ENCODE data around the gene VAPB. TPM values are rescaled to one million over a fixed set of nuclear protein-coding genes. Genes with fewer than 3 reads are reported as not detected.

The VAPB gene
- total and polyA plus RNA-seq, 2 of the 4 experiments (the other 2 are of a cell fraction), result 9.1 to 26.0 TPM

GRCh38 chr20:58464838-58465237, 75.8 kb downstream of the VAPB start:
- 0 out of 4 replicates have a peak, but pooled peaks cover 0 to 3% of the 10 kb centered on the region in 2 experiments for H3K79me1 ChIP-seq (ENCODE audit: low read depth in 1 of 2, low read length in 2 of 2)
- no peak overlapping the region for H2BK5ac ChIP-seq (ENCODE audit: low read depth, low read length, poor library complexity, severe bottlenecking)
- no peak overlapping the region for H3K23ac ChIP-seq (ENCODE audit: low read depth, low read length)
- ATAC-seq (ENCODE audit: low read depth), result no peak
- H3K56ac ChIP-seq (ENCODE audit: extremely low read depth, insufficient read depth, low read length), result no peak overlapping the region
- H2BK15ac ChIP-seq (ENCODE audit: low read depth, low read length), result no peak overlapping the region
- no peaks in the 10 kb centered on the region; the same call in 1 of the 2 replicates for H3K36me3 ChIP-seq (ENCODE audit: control insufficient read depth, insufficient read depth, low read length)
- H3K18ac ChIP-seq (ENCODE audit: low read depth, low read length), result no peak overlapping the region
- 60% methylated on average over 1 of the region's 8 CpGs; no CpG with 5 or more reads in 1 of the 2 experiments for WGBS, 2 experiments (ENCODE audit: extremely low coverage in 2 of 2, insufficient read length in 1 of 2)
- H3K4me2 ChIP-seq (ENCODE audit: low read depth, low read length), result no peak overlapping the region
- no peak overlapping the region for H3K27ac ChIP-seq (ENCODE audit: insufficient read depth, low read length)
- H4K5ac ChIP-seq (ENCODE audit: low read depth, low read length), result no peak overlapping the region
- H3K9me1 ChIP-seq (ENCODE audit: insufficient read depth, low read length), result no peaks in the 10 kb centered on the region
- H3K9me3 ChIP-seq (ENCODE audit: control insufficient read depth, insufficient read depth, low read length), result no peaks in the 10 kb centered on the region
- H4K91ac ChIP-seq (ENCODE audit: insufficient read depth, low read depth, low read length), result no peak overlapping the region
- intact Hi-C loops (cut with micrococcal nuclease) (no loop called here), in situ Hi-C loops (cut with MboI; ENCODE audit: low sequenced_read_pairs) (no loop called here), dilution Hi-C loops (cut with HindIII; ENCODE audit: low sequenced_read_pairs, unreplicated experiment) (no loop called here)
- H4K8ac ChIP-seq (ENCODE audit: low read depth in 2 of 2, low read length in 2 of 2), result no peak overlapping the region
- no peak for TF ChIP-seq CHD1 (IDR thresholded peaks at IDR 0.05; ENCODE audit: low read depth, low read length)
- TF ChIP-seq RFX5 (IDR thresholded peaks at IDR 0.05; ENCODE audit: low read depth, low read length), result no peak
- TF ChIP-seq RAD21 (IDR thresholded peaks at IDR 0.05; ENCODE audit: low read length), result no peak
- no peak for TF ChIP-seq MXI1 (IDR thresholded peaks at IDR 0.05; ENCODE audit: borderline replicate concordance, low read depth, low read length)
- no peak for TF ChIP-seq ELK1 (IDR thresholded peaks at IDR 0.05; ENCODE audit: borderline replicate concordance, low read depth, low read length)
- no peak for TF ChIP-seq USF2 (IDR thresholded peaks at IDR 0.05; ENCODE audit: low read depth, low read length)
- TF ChIP-seq MAFK (IDR thresholded peaks at IDR 0.05; ENCODE audit: low read depth, low read length), result no peak
- TF ChIP-seq CEBPB (IDR thresholded peaks at IDR 0.05; ENCODE audit: low read depth, low read length), result no peak
- no peak for TF ChIP-seq BHLHE40 (IDR thresholded peaks at IDR 0.05; ENCODE audit: low read depth, low read length)
- TF ChIP-seq RCOR1 (IDR thresholded peaks at IDR 0.05; ENCODE audit: insufficient replicate concordance, low read length), result no peak
- no peak for TF ChIP-seq NFE2L2 (IDR thresholded peaks at IDR 0.05; ENCODE audit: low read depth, low read length)
- ChIA-PET POLR2A (ENCODE audit: unreplicated experiment) (interaction anchor here (0.7 kb wide), 1 partner anchor 11 kb away, joined by 6 read pairs; no protein-coding TSS in a partner anchor), CTCF (interaction anchor here (1.3 kb wide), 1 partner anchor 17 kb away, joined by 7 read pairs; no protein-coding TSS in a partner anchor)
- H4K20me1 ChIP-seq (ENCODE audit: insufficient read depth, low read length), result no peaks in the 10 kb centered on the region
- no peak overlapping the region for H2BK120ac ChIP-seq (ENCODE audit: low read depth, low read length)
- H3K4me3 ChIP-seq (ENCODE audit: insufficient read depth, low read depth, low read length), result no peak overlapping the region
- H3K27me3 ChIP-seq (ENCODE audit: control insufficient read depth, insufficient read depth, low read length), result no peaks in the 10 kb centered on the region
- H2AK9ac ChIP-seq (replicated peaks; ENCODE audit: low read depth, low read length, poor library complexity), result no peak overlapping the region
- H2AFZ ChIP-seq (replicated peaks; ENCODE audit: low read length, poor library complexity), result no peak overlapping the region
- no peaks in the 10 kb centered on the region for H3K4me1 ChIP-seq (ENCODE audit: control insufficient read depth, insufficient read depth, low read length)
- H3K14ac ChIP-seq (replicated peaks; ENCODE audit: low read depth, low read length), result no peak overlapping the region
- H3K4ac ChIP-seq (ENCODE audit: low read depth, low read length), result no peak overlapping the region
- H3K9ac ChIP-seq (ENCODE audit: low read depth, low read length), result no peak overlapping the region
- no peak overlapping the region for H2BK20ac ChIP-seq (ENCODE audit: low read depth, low read length)
- no TSS peak for BruUV-seq (replicated peaks)
- no peak overlapping the region for H2AK5ac ChIP-seq (ENCODE audit: low read depth, low read length)
- no peak for DNase-seq

Data from IMR-90 (cell line).